Bronchial epithelial cell (primary cell): Measurements from ENCODE around the gene MADCAM1. TPM values are rescaled to one million over a fixed set of nuclear protein-coding genes. Genes with fewer than 3 reads are reported as not detected.

Experiments
- DNase-seq: peaks from one replicate; pipeline ENCODE4 v3.0.0-alpha.2; 2010; ENCODE audit warnings: low read depth
- FAIRE-seq: peaks from 2 replicates; lab custom pipeline; 2011; peaks lifted over from hg19 to GRCh38; lab: Jason Lieb, UNC
- H3K27me3 ChIP-seq: 2 replicates; pipeline ENCODE4 v1.5.1; 2011; ENCODE audit warnings: low read length; ENCODE audit not compliant: control insufficient read depth, insufficient read depth
- H3K36me3 ChIP-seq: 2 replicates; pipeline ENCODE4 v1.5.1; 2011; ENCODE audit warnings: low read length; ENCODE audit not compliant: control insufficient read depth, insufficient read depth
- H3K4me3 ChIP-seq: 2 replicates; pipeline ENCODE4 v1.5.1; 2011; ENCODE audit warnings: mild to moderate bottlenecking, low read depth, low read length, control low read depth
- CTCF ChIP-seq: IDR thresholded peaks from 2 replicates; pipeline ENCODE4 v1.5.1; 2011; ENCODE audit warnings: mild to moderate bottlenecking, moderate library complexity, low read length, control low read depth, inconsistent platforms; ENCODE audit not compliant: insufficient read depth, severe bottlenecking
- total RNA-seq: library from RNA; depleted of rRNA; stranded (reverse); fragments of >200 nt; gene quantifications from 2 replicates; pipeline ENCODE4 v1.2.1, GENCODE V29; 2014

The MADCAM1 gene
- total RNA-seq, 1 donor from 2014 or later: not detected

GRCh38 chr19:525857-526419 lies 29.7 kb downstream of the MADCAM1 start:
- FAIRE-seq: no peak
- H3K36me3 ChIP-seq: no peaks in the 10 kb centered on the region
- no peak for TF ChIP-seq CTCF
- H3K27me3 ChIP-seq: peaks cover 2% of the 10 kb centered on the region
- DNase-seq: no peak
- no peak overlapping the region for H3K4me3 ChIP-seq

DNA sequence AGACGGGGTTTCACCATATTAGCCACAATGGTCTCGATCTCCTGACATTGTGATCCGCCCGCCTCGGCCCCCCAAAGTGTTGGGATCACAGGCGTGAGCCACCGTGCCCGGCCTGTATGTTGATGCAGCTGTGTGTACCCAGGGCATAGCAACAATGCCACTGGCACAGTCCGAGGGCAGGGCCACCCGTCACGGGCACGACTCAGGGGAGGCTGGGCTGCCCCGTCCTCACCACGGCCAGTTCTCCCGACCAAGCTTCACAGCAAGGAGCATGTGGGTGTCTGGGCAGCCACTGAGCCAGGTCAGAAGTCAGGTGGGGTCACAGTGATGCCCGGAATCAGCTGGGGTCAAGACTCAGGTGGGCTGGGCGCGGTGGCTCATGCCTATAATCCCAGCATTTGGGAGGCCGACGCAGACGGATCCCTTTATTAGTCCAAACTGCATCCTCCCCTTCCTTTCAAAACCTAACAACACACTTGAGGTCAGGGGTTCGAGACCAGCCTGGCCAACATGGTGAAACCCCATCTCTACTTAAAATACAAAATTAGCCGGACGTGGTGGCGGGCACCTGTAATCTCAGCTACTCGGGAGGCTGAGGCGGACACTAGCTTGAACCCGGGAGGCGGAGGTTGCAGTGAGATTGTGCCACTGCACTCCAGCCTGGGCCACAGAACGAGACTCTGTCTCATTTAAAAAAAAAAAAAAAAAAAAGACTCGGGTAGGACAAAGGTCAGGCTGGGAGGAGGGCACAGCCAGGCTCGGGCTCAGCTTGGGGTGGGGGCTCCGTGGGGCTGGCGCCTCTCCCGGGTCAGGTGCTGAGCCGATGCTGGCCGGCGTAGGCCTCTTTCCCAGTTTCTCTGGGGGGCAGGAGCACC lies 34.1 kb downstream of the MADCAM1 start:
- FAIRE-seq (no peak), DNase-seq (no peak)
- Histone ChIP-seq H3K27me3 (peaks cover 2% of the 10 kb centered on the region), H3K4me3 (peak overlapping the region; percentile 76), H3K36me3 (peaks cover under 1% of the 10 kb centered on the region)
- TF ChIP-seq CTCF: no peak

GRCh38 chr19:531009-531752 lies 34.9 kb downstream of the MADCAM1 start:
- H3K36me3 ChIP-seq: peaks cover 7% of the 10 kb centered on the region
- peak overlapping the region; percentile 90 for H3K4me3 ChIP-seq
- H3K27me3 ChIP-seq: no peaks in the 10 kb centered on the region
- no peak for TF ChIP-seq CTCF
- no peak for FAIRE-seq
- peak; percentile 48 for DNase-seq

DNA sequence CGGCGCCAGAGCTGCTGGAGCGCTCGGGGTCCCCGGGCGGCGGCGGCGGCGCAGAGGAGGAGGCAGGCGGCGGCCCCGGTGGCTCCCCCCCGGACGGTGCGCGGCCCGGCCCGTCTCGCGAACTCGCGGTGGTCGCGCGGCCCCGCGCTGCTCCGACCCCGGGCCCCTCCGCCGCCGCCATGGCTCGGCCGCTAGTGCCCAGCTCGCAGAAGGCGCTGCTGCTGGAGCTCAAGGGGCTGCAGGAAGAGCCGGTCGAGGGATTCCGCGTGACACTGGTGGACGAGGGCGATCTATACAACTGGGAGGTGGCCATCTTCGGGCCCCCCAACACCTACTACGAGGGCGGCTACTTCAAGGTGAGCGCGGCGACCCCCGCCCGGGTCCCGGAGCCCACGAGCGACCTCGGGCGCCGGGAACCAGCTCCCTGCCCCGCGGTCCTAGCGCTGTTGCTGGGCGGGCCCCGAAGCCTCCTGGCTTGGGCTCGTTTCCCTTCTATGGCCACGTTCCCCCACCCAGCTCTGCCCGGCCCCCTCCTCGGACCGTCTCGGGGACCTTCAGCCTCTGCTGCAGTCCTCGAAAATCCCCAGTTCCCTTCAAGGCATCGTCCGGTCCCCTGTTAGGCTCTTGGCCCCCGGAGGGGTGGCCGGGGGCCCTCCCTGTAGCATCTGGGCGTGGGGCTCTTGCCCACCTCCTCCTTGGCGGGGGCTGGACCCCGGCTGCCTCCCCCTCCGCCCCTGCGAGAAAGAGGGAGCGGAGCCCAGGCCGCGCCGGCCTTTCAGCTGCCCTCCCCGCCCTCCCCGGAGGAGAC lies 35.7 kb downstream of the MADCAM1 start, which contains the start of gene CDC34:
TSS of gene CDC34 (plus strand) at position 8 of the 808 bp plus-strand sequence. CDS start at position 180, 172 bp downstream.
- no peaks in the 10 kb centered on the region for H3K27me3 ChIP-seq
- H3K4me3 ChIP-seq: peak within 1 kb of the TSS; percentile 90
- FAIRE-seq (no peak), DNase-seq (no peak)
- TF ChIP-seq CTCF: no peak
- H3K36me3 ChIP-seq: peaks cover 14% of the 10 kb centered on the region
